HG02798 (cell line): ENCODE measurements around the gene PAPOLG.
"Not testable (repeated sequence)": the region's sequence is repeated elsewhere in the genome, so short reads cannot be mapped to it uniquely, and the experiment has no call there.

Experiments used
- ATAC-seq: cut with Tn5 transposase; IDR thresholded peaks from one replicate; pipeline ENCODE4 v1.9.1; 2021; ENCODE audit warnings: mild to moderate bottlenecking; ENCODE audit not compliant: unreplicated experiment, poor library complexity

PAPOLG gene

DNA sequence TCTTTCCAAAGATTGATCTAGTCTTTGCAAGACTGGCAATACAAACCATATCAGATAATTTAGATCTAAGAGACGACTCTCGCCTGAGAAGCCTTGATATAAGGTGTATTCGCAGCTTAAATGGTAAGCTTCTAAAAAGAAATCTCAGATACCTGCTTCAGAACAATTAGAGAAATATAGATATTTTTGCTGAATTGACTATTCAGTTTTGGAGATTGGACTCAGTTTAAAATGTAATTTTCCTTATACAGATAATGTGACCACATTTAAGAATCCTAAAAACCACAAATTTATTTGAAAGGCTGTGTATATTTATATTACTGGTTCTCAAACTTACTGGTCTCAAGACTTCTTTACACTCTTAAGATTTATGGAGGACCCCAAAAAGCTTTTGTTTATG is 15.4 kb downstream of the PAPOLG start:
- no peak for ATAC-seq

- no peak for ATAC-seq
Measured at GRCh38 chr2:60775048-60775639, 19.1 kb downstream of the PAPOLG start.

- ATAC-seq: no peak
Measured at GRCh38 chr2:60778352-60778751, 22.3 kb downstream of the PAPOLG start.

DNA sequence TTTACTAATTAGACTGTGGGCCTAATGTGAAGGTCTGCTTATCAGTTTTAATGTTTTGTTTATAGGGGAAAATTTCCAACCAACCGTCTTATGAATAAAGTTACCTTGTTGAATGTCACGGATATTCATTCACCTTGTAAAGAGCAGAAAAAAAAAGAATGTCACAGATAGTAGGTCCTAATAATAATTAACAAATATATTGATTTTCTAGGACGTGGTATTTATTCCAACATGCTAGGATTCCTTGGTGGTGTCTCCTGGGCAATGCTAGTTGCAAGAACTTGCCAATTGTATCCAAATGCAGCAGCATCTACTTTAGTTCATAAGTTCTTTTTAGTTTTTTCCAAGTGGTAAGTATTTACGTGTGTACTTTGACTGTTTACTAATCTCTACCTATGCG is 23.4 kb downstream of the PAPOLG start:
- no peak for ATAC-seq

- ATAC-seq: no peak
Measured at GRCh38 chr2:60780721-60781120, 24.7 kb downstream of the PAPOLG start.

DNA sequence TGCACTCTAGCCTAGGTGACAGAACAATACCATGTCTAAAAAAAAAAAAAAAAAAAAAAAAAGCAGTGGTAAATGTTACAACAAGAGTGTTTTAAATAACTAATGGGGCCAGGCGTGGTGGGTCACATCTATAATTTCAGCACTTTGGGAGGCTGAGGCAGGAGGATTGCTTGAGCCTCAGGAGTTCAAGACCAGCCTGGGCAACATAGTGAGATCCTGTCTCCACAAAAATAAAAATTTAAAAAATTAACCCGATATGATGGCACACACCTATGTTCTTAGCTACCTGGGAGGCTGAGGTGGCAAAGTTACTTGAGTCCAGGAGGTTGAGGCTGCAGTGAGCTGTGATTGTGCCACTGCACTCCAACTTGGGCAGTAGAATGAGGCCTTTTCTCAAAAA is 37.1 kb downstream of the PAPOLG start:
- no peak for ATAC-seq

DNA sequence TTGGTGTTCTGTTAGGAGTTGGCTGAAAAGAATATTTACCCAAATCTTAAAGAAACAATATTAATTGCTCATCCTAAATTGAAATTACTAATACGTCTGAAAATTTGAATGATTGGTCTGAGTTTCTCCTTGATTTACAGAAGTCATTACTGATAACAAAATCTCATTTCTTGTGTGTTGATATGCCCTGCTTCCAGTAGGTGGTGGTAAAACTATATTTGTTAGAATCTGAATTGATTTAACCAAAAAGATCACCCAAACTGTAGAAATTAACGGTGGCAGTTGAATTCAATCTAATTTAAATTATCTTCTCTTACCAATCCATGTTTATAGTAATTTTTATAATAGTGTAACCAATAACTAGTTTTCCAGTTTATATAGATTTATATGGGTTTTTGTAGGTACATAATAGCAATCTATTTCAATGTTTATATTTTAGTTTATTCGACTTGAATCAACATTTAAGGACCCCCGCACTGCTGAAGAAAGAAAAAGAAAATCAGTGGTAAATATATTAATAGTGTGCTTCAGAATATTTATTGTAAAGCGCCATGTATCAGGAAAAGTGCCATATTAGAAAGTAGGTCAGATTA is 38.3 kb downstream of the PAPOLG start:
- no peak for ATAC-seq

GRCh38 chr2:60796573-60797509 is 40.8 kb downstream of the PAPOLG start:
- peak; percentile 69 for ATAC-seq

DNA sequence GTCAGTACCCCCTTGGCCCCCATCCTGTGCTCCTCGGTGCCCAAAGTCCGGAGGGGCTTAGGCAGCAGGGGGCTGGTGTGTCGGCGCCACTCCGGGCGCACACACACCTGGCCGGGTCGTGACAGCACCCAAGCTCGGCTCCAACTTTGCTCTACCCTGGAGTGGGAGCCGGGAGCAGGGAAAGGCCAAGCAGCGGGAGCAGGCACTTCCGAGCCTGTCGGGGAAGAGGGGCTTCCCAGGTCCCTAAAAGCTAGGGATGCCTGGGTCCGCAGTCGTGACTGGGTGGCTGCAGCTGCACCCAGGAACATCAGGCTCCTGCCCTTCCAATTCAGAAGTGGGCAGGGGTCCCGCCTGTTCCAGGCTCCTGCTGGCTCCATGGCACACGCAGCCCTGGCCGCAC is 48.4 kb downstream of the PAPOLG start:
- no peak for ATAC-seq

DNA sequence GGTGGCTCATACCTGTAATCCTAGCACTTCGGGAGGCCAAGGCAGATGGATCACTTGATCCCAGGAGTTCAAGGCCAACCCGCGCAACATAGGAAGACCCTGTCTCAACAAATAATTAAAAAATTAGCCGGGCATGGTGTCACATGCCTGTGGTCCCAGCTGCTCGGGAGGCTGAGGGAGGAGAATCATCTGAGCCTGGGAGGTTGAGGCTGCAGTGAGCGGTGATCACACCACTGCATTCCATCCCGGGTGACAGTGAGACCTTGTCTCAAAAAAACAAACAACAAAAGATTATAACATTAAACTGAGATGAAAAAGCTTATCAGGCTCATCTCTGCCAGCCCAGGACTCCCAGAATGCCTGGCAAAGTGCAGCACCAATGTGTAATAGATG is 50.5 kb downstream of the PAPOLG start:
- no peak for ATAC-seq

DNA sequence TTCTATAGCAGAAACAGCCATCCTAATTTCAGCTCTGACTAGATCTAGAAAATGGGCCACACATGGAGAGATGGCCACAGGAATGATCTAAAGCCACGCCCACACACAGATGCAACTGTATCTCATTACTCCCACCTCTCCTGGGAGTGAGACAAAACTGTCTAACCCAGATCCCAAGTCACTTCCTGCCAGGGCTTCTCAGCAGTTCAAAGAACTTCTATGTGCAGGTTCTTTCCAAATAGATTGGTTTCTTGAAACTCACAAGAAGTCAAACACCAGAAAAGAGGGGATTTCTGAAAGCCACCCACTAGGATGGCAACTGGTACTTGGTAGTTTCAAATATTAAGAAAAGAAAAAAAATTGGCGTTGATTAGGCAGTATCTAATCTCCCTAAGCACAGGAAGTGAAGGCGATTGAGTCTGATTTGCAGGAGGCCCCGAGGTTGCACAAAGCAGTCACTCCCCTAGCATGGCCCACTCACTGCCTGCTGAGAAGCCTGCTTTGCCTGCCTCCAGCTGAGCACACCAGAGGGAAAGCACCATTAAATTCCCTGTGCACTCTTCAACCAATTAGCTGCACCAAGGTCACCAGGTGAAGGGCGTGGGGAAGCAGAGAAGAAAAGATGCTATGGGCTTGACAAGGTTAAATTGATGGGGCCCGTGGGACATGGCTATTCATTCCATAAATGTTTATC is 51.1 kb downstream of the PAPOLG start:
- ATAC-seq: peak; percentile 81

- ATAC-seq: no peak
Measured at GRCh38 chr2:60808330-60808801, 52.3 kb downstream of the PAPOLG start.

DNA sequence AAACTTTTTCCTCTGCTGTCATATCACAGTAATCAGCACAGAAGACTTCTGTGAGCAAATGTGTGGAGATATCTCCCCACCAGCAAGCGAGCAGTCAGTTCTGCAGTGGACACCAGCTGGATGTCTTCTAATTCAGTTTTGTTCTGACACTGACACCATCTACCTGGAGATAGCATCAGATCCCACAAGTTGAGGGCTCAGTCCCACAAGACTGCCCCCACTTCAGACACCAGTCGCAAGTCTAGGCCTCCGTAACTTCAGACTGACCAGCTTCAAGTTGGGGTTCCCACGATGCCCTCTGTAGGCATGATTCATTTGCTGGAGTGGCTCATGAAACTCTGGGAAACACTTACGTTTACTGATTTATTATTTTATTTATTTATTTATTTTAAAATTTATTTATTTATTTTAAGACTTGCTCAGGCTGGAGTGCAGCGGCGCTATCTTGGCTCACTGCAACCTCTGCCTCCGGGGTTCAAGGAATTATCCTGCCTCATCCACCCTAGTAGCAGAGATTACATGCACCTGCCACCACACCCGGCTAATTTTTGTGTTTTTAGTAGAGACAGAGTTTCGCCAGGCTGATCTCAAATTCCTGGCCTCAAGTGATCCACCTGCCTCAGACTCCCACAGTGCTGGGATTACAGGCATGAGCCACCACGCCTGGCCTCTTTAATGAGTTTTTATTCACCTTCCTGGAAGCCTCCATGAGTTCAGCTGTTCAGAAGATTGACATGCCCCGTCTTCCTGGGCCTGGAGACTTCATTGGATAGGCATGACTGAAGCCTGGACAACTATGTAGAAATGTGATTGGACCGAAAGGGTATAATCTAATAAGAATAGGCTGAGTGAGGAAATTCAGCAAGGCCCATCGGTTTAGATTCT is 55.7 kb downstream of the PAPOLG start:
- ATAC-seq: no peak

DNA sequence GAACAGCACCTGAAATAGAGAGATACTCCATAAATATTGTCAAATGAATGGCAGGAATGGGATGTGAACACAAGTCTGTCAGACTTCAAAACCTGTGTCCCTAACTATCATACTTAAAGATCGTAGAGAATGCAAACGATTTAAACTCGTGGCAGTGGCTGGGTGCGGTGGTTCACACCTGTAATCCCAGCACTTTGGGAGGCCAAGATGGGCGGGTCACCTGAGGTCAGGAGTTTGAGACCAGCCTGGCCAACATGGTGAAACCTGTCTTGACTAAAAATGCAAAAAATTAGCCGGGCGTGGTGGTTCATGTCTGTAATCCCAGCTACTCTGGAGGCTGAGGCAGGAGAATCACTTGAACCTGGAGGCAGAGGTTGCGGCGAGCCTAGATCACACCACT is 61.1 kb downstream of the PAPOLG start:
- not testable (repeated sequence) for ATAC-seq

DNA sequence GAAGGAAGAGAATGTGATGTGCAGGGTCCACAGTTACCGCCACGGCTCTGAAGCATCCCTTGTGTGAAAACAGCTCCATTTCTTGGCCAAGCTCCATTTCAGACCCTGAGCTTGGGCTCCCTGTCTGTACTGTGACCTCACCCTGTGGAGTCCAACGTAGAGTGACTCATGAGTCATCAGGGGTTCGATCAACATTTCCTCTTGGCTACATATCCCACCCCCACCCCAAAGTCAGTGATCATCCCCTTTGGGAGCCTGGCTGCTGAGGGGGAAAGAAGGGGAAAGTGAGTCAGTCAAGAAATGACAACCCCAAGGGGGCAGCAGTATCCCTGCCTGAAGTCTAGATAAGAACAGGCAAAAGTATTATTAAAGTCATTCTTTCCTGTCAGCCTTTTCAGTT is 62.2 kb downstream of the PAPOLG start:
- ATAC-seq: no peak

DNA sequence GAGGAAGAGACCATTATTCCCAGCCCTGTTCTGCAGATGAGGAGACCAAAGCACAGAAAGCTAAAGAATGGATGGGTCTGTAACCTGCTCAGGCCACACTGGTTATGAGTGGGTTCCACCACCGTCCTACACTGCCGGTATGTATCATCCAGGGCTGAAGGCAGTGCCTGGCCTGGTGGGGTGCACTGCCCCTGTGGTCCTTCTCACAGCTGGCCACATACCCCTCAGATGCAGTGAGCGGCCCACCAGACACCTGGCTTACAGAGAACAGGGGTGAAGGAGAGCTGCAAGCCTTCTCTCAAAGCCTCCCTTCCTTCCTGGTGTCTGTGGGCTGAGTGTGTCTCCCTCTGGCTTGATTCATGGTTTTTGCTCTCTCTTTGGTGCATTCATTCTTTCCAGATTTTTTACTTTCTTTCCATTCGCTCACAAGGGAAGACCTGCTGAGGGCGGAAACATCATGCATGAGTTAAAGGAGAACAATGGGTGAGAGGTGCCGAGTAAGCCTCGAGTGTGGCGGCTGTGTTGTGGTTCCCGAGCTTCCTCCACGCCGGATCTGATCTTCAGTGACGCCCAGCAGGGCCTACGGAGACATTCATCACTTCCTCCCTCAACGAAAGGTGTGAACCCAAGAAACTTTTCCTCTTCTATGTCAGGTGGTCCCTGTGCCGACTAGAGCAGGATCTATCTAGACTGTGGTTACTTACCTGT is 63.2 kb downstream of the PAPOLG start:
- no peak for ATAC-seq

DNA sequence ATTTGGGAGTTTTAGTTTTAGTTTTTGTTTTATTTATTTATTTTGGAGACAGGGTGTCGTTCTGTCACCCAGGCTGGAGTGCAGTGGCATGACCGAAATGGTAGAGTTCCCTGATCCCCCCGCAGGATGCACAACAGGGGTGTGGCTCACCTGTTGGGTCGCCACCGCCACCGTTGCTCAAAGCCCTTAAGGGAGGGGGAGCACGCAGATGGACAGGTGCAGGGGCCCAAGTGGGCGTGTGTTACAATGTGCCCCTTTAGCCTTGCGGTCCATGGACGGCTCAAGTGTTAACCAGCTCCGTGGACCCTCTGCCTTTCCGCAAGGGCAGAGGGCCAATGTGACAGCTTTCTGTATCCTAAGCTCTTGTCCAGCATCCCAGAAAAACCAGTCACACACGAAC is 63.9 kb downstream of the PAPOLG start:
- no peak for ATAC-seq

DNA sequence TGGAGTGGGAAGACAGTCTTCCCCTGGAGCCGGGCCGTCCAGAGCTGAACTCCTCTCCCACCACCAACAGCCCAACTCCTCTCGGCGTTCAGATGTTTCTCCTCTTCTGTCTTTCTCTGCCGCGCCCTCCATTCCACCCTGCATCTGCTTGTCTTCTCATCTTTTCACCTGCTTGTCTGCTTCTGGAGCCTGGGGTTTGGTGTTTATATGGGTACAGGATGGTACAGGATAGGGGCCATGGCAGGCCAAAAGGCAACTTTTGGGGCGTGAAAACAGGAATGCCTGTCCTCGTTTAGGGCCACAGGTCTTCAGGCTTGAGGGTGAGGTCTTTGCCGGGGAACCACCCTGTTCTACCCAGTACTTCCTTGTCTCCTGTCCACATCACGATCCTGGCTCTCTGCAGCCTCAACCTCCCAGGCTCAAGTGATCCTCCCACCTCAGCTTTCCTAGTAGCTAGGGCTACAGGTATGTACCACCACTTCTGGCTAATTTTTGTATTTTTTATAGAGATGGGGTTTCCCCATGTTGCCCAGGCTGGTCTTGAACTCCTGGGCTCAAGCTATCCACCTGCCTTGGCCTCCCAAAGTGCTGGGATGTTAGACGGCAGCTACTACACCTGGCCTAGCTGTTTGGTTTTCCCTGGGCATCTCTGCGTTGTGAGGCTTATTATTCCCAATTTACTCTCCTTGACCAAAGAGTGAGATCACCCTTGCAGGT is 64.5 kb downstream of the PAPOLG start:
- ATAC-seq: no peak

GRCh38 chr2:60821133-60821469 is 65.0 kb downstream of the PAPOLG start:
- no peak for ATAC-seq
